ENCODE data around the gene COL1A1. TPM values are rescaled to one million over a fixed set of nuclear protein-coding genes. Genes with fewer than 3 reads are reported as not detected.

The COL1A1 gene
- total and polyA plus RNA-seq, 9 donors = 71.2 to 1,087 (median 523) TPM

GRCh38 chr17:50188531-50188920, 12.9 kb downstream of the COL1A1 start:
- no peak for TF ChIP-seq CTCF (IDR thresholded peaks at IDR 0.05)
- no peak for TF ChIP-seq POLR2A (IDR thresholded peaks at IDR 0.05)
- TF ChIP-seq EP300 (IDR thresholded peaks at IDR 0.05) = no peak
- Histone ChIP-seq H3K4me3 (no peak overlapping the region), H3K36me3 (no peaks in the 10 kb centered on the region), H3K27me3 (no peaks in the 10 kb centered on the region), H3K27ac (peak overlapping the region in 1 of 2 donors; percentile 66), H3K4me1 (ENCODE audit: insufficient read depth) (peaks cover 2% of the 10 kb centered on the region), H3K9me3 (no peaks in the 10 kb centered on the region)
- intact Hi-C loops (cut with DNase I) = no loop called here
- DNase-seq = no peak
- WGBS, 3 donors = 21 to 25% (median 23%) methylated on average over 13 of the region's 13 CpGs

GRCh38 chr17:50187751-50188530, 13.5 kb downstream of the COL1A1 start:
- H3K36me3 ChIP-seq = no peaks in the 10 kb centered on the region
- H3K4me1 ChIP-seq (ENCODE audit: insufficient read depth) = peaks cover 2% of the 10 kb centered on the region
- H3K27ac ChIP-seq = peak overlapping the region; percentile 20 to 66
- H3K4me3 ChIP-seq = no peak overlapping the region
- DNase-seq = no peak
- intact Hi-C loops (cut with DNase I) = no loop called here
- H3K9me3 ChIP-seq = no peaks in the 10 kb centered on the region
- TF ChIP-seq CTCF (IDR thresholded peaks at IDR 0.05) = no peak
- TF ChIP-seq EP300 (IDR thresholded peaks at IDR 0.05) = no peak
- TF ChIP-seq POLR2A (IDR thresholded peaks at IDR 0.05) = no peak
- no peaks in the 10 kb centered on the region for H3K27me3 ChIP-seq
- 34 to 38% (median 36%) methylated on average over 17 of the region's 17 CpGs for WGBS, 3 donors

- no peak overlapping the region for H3K4me3 ChIP-seq
- no peaks in the 10 kb centered on the region for H3K36me3 ChIP-seq
- no peaks in the 10 kb centered on the region for H3K9me3 ChIP-seq
- DNase-seq = no peak
- peaks cover 2% of the 10 kb centered on the region for H3K4me1 ChIP-seq (ENCODE audit: insufficient read depth)
- WGBS, 3 donors = 14 to 20% (median 19%) methylated on average over 4 of the region's 4 CpGs
- H3K27me3 ChIP-seq = no peaks in the 10 kb centered on the region
- H3K27ac ChIP-seq = peak overlapping the region; percentile 45 to 66
- intact Hi-C loops (cut with DNase I) = no loop called here
- no peak for TF ChIP-seq POLR2A (IDR thresholded peaks at IDR 0.05)
- TF ChIP-seq CTCF (IDR thresholded peaks at IDR 0.05) = no peak
- no peak for TF ChIP-seq EP300 (IDR thresholded peaks at IDR 0.05)
Measured at GRCh38 chr17:50187394-50187725, 14.1 kb downstream of the COL1A1 start.

GRCh38 chr17:50186661-50187393, 14.6 kb downstream of the COL1A1 start:
- Histone ChIP-seq H3K4me1 (ENCODE audit: insufficient read depth) (peaks cover 2% of the 10 kb centered on the region), H3K9me3 (no peaks in the 10 kb centered on the region), H3K36me3 (no peaks in the 10 kb centered on the region), H3K4me3 (no peak overlapping the region), H3K27ac (peak overlapping the region; percentile 66), H3K27me3 (no peaks in the 10 kb centered on the region)
- WGBS, 3 donors = 22 to 35% (median 25%) methylated on average over 19 to 24 of the region's 24 CpGs
- intact Hi-C loops (cut with DNase I) = no loop called here
- TF ChIP-seq CTCF (IDR thresholded peaks at IDR 0.05) (no peak), POLR2A (IDR thresholded peaks at IDR 0.05) (no peak), EP300 (IDR thresholded peaks at IDR 0.05) (no peak)
- no peak for DNase-seq

Data from ovary (tissue), 9 donors.